Nephron progenitor cell (in vitro differentiated cells): Measurements from ENCODE around the gene CERS6.

Experiments
- DNase-seq: peaks from one replicate; pipeline ENCODE4 v3.0.0; 2021
- H3K27ac Mint-ChIP-seq: 2 replicates; pipeline ENCODE4 v1.8.0; 2021; ENCODE audit warnings: mild to moderate bottlenecking, moderate library complexity, mixed read lengths
- H3K27me3 Mint-ChIP-seq: 2 replicates; pipeline ENCODE4 v1.8.0; 2021; ENCODE audit warnings: mild to moderate bottlenecking, low read depth, mixed read lengths; ENCODE audit not compliant: poor library complexity
- H3K36me3 Mint-ChIP-seq: 2 replicates; pipeline ENCODE4 v1.8.0; 2021; ENCODE audit warnings: low read depth, mixed read lengths
- H3K4me1 Mint-ChIP-seq: 2 replicates; pipeline ENCODE4 v1.8.0; 2021; ENCODE audit warnings: mixed read lengths
- H3K4me3 Mint-ChIP-seq: 2 replicates; pipeline ENCODE4 v1.8.0; 2021; ENCODE audit warnings: mild to moderate bottlenecking, moderate library complexity, mixed read lengths
- H3K9me3 Mint-ChIP-seq: 2 replicates; pipeline ENCODE4 v1.8.0; 2021; ENCODE audit warnings: mild to moderate bottlenecking, moderate library complexity, mixed read lengths
- TF ChIP-seq, protein P1 (sequence below): fragments of 200-600 bp; sonication (generic); IDR thresholded peaks from 2 replicates; pipeline ENCODE4 v1.5.0; 2021; ENCODE audit warnings: antibody characterized with exemption

CERS6 gene

DNA sequence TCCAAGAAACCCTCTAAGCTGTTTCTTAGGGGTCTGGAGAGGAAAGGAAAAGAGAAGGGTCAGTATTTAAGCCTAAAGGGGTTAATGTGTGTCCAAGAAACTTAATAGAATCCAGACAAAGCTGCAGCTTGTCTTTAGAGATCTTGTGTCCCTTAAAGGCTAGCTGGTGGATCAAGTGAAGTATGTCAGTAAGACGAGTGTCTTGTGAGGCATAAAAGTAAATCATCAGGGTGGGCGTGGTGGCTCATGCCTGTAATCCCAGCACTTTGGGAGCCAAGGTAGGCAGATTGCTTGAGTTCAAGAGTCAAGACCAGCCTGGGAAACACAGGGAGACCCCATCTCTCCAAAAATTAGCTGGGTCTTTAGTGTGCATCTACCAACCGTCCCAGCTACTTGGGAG is 47.8 kb downstream of the CERS6 start:
- TF ChIP-seq, protein P1, sequence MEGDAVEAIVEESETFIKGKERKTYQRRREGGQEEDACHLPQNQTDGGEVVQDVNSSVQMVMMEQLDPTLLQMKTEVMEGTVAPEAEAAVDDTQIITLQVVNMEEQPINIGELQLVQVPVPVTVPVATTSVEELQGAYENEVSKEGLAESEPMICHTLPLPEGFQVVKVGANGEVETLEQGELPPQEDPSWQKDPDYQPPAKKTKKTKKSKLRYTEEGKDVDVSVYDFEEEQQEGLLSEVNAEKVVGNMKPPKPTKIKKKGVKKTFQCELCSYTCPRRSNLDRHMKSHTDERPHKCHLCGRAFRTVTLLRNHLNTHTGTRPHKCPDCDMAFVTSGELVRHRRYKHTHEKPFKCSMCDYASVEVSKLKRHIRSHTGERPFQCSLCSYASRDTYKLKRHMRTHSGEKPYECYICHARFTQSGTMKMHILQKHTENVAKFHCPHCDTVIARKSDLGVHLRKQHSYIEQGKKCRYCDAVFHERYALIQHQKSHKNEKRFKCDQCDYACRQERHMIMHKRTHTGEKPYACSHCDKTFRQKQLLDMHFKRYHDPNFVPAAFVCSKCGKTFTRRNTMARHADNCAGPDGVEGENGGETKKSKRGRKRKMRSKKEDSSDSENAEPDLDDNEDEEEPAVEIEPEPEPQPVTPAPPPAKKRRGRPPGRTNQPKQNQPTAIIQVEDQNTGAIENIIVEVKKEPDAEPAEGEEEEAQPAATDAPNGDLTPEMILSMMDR = no peak
- Mint-ChIP-seq H3K36me3 (peaks cover 54% of the 10 kb centered on the region), H3K27ac (no peak overlapping the region), H3K9me3 (peaks cover 42% of the 10 kb centered on the region), H3K27me3 (no peaks in the 10 kb centered on the region), H3K4me3 (no peak overlapping the region), H3K4me1 (peaks cover 15% of the 10 kb centered on the region)
- DNase-seq = no peak

GRCh38 chr2:168504323-168504722 is 48.3 kb downstream of the CERS6 start:
- no peak for DNase-seq
- Mint-ChIP-seq H3K36me3 (peaks cover 49% of the 10 kb centered on the region), H3K9me3 (peaks cover 38% of the 10 kb centered on the region), H3K27me3 (no peaks in the 10 kb centered on the region), H3K27ac (no peak overlapping the region), H3K4me1 (peaks cover 15% of the 10 kb centered on the region), H3K4me3 (no peak overlapping the region)
- TF ChIP-seq, protein P1 = no peak

- TF ChIP-seq, protein P1 = no peak
- Mint-ChIP-seq H3K4me1 (peaks cover 8% of the 10 kb centered on the region), H3K4me3 (no peak overlapping the region), H3K36me3 (no peaks in the 10 kb centered on the region), H3K27ac (no peak overlapping the region), H3K27me3 (no peaks in the 10 kb centered on the region), H3K9me3 (no peaks in the 10 kb centered on the region)
- DNase-seq = no peak
Measured at GRCh38 chr2:168510125-168510756, 54.2 kb downstream of the CERS6 start.

GRCh38 chr2:168514692-168515091 is 58.6 kb downstream of the CERS6 start:
- no peak overlapping the region for H3K4me3 Mint-ChIP-seq
- H3K27ac Mint-ChIP-seq = no peak overlapping the region
- DNase-seq = no peak
- TF ChIP-seq, protein P1 = no peak
- no peaks in the 10 kb centered on the region for H3K27me3 Mint-ChIP-seq
- H3K36me3 Mint-ChIP-seq = no peaks in the 10 kb centered on the region
- no peaks in the 10 kb centered on the region for H3K9me3 Mint-ChIP-seq
- H3K4me1 Mint-ChIP-seq = peaks cover 23% of the 10 kb centered on the region

GRCh38 chr2:168515502-168515901 is 59.4 kb downstream of the CERS6 start:
- peaks cover 23% of the 10 kb centered on the region for H3K4me1 Mint-ChIP-seq
- no peaks in the 10 kb centered on the region for H3K36me3 Mint-ChIP-seq
- no peaks in the 10 kb centered on the region for H3K9me3 Mint-ChIP-seq
- H3K27me3 Mint-ChIP-seq = no peaks in the 10 kb centered on the region
- DNase-seq = no peak
- peak overlapping the region; percentile 27 for H3K27ac Mint-ChIP-seq
- TF ChIP-seq, protein P1 = no peak
- H3K4me3 Mint-ChIP-seq = no peak overlapping the region

GRCh38 chr2:168517816-168518215 is 61.7 kb downstream of the CERS6 start:
- Mint-ChIP-seq H3K27ac (no peak overlapping the region), H3K9me3 (no peaks in the 10 kb centered on the region), H3K36me3 (no peaks in the 10 kb centered on the region), H3K4me3 (no peak overlapping the region), H3K4me1 (peaks cover 44% of the 10 kb centered on the region), H3K27me3 (no peaks in the 10 kb centered on the region)
- TF ChIP-seq, protein P1 = no peak
- no peak for DNase-seq
